Testis (tissue), 2 donors: ENCODE measurements around the gene RNF114.

ENCODE experiments used
- POLR2A ChIP-seq: fragments of 450-650 bp; IDR thresholded peaks from one replicate; pipeline ENCODE4 v1.6.1; 2017; ENCODE audit warnings: antibody characterized with exemption, mild to moderate bottlenecking, moderate library complexity
- TF ChIP-seq, protein P1 (sequence below), 3 experiments: fragments of 450-650 bp in 2 of 3; fragments of 200-600 bp in 1 of 3; sonication (generic) in 1 of 3; IDR thresholded peaks; one replicate each; pipeline ENCODE4 v1.5.1; 2016 to 2019; ENCODE audit warnings: antibody characterized with exemption in 3 of 3, mild to moderate bottlenecking in 2 of 3, moderate library complexity in 1 of 3

DNA sequence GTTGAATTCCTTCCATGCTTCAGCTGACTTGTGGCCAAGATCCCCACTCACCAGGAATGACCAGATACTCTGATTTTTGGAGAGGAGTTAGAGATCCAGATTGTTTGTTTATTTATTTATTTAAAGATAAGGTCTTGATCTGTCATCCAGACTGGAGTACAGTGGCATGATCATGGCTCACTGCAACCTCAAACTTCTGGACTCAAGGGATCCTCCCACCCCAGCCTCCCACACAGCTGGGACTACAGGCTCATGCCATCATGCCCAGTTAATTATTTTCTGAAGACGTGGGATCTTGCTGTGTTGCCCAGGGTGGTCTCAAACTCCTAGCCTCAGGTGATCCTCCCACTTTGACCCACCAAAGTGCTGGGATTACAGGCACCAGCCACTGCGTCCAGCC, 16.7 kb upstream of the RNF114 start:
- TF ChIP-seq, protein P1, sequence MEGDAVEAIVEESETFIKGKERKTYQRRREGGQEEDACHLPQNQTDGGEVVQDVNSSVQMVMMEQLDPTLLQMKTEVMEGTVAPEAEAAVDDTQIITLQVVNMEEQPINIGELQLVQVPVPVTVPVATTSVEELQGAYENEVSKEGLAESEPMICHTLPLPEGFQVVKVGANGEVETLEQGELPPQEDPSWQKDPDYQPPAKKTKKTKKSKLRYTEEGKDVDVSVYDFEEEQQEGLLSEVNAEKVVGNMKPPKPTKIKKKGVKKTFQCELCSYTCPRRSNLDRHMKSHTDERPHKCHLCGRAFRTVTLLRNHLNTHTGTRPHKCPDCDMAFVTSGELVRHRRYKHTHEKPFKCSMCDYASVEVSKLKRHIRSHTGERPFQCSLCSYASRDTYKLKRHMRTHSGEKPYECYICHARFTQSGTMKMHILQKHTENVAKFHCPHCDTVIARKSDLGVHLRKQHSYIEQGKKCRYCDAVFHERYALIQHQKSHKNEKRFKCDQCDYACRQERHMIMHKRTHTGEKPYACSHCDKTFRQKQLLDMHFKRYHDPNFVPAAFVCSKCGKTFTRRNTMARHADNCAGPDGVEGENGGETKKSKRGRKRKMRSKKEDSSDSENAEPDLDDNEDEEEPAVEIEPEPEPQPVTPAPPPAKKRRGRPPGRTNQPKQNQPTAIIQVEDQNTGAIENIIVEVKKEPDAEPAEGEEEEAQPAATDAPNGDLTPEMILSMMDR (IDR thresholded peaks at IDR 0.05): no peak
- TF ChIP-seq POLR2A: no peak
